Mesendoderm (in vitro differentiated cells): ENCODE data around the gene IL5.

Source experiments
- DNase-seq: peaks from one replicate; pipeline ENCODE4 v3.0.0; 2013
- H2AK5ac ChIP-seq: 2 replicates; pipeline ENCODE4 v1.6.1; 2013; ENCODE audit warnings: low read length, inconsistent platforms
- H2BK120ac ChIP-seq: 2 replicates; pipeline ENCODE4 v1.6.1; 2013; ENCODE audit warnings: low read depth, mild to moderate bottlenecking, low read length, moderate library complexity, mixed read lengths
- H2BK15ac ChIP-seq: replicated peaks from 2 replicates; pipeline ENCODE4 v1.6.1; 2013; ENCODE audit warnings: low read depth, mild to moderate bottlenecking, moderate library complexity
- H2BK5ac ChIP-seq: 2 replicates; pipeline ENCODE4 v1.6.1; 2013; ENCODE audit warnings: low read length, inconsistent platforms
- H3K18ac ChIP-seq: 2 replicates; pipeline ENCODE4 v1.6.1; 2013; ENCODE audit warnings: mild to moderate bottlenecking, low read length, mixed read lengths
- H3K23ac ChIP-seq: one replicate; pipeline ENCODE4 v1.6.1; 2013; ENCODE audit warnings: low read length
- H3K27ac ChIP-seq: 2 replicates; pipeline ENCODE4 v1.5.1; 2013; ENCODE audit warnings: low read depth, mild to moderate bottlenecking, inconsistent platforms, low read length, moderate library complexity
- H3K27me3 ChIP-seq: 2 replicates; pipeline ENCODE4 v1.6.1; 2013; ENCODE audit warnings: low read length, control low read depth, mild to moderate bottlenecking, inconsistent platforms; ENCODE audit not compliant: insufficient read depth, poor library complexity
- H3K36me3 ChIP-seq: 2 replicates; pipeline ENCODE4 v1.6.1; 2013; ENCODE audit warnings: low read length, inconsistent platforms; ENCODE audit not compliant: control insufficient read depth, insufficient read depth
- H3K4ac ChIP-seq: one replicate; pipeline ENCODE4 v1.6.1; 2013; ENCODE audit warnings: low read depth, mild to moderate bottlenecking, low read length, moderate library complexity
- H3K4me1 ChIP-seq: 2 replicates; pipeline ENCODE4 v1.6.1; 2013; ENCODE audit warnings: low read depth, low read length, inconsistent platforms; ENCODE audit not compliant: control insufficient read depth
- H3K4me2 ChIP-seq: 2 replicates; pipeline ENCODE4 v1.6.1; 2013; ENCODE audit warnings: low read length
- H3K4me3 ChIP-seq: 2 replicates; pipeline ENCODE4 v1.5.1; 2013; ENCODE audit warnings: mild to moderate bottlenecking, low read length
- H3K56ac ChIP-seq: one replicate; pipeline ENCODE4 v1.6.1; 2013; ENCODE audit warnings: low read length
- H3K79me1 ChIP-seq: 2 replicates; pipeline ENCODE4 v1.6.1; 2013; ENCODE audit warnings: low read length, inconsistent platforms
- H3K79me2 ChIP-seq: 2 replicates; pipeline ENCODE4 v1.6.1; 2013; ENCODE audit warnings: mild to moderate bottlenecking, low read length; ENCODE audit not compliant: control insufficient read depth, insufficient read depth
- H3K9ac ChIP-seq: 2 replicates; pipeline ENCODE4 v1.6.1; 2013; ENCODE audit warnings: low read length, inconsistent platforms
- H4K5ac ChIP-seq: one replicate; pipeline ENCODE4 v1.6.1; 2013; ENCODE audit warnings: low read length
- H4K8ac ChIP-seq: one replicate; pipeline ENCODE4 v1.6.1; 2013; ENCODE audit warnings: low read depth, mild to moderate bottlenecking, control low read depth, low read length, moderate library complexity
- WGBS: extraction: QIAGEN DNeasy Blood & Tissue Kit; methylation state at CpG from one replicate; pipeline ENCODE4 v1.1.7; 2013; ENCODE audit warnings: low lambda C conversion rate, missing lambda C conversion rate; ENCODE audit not compliant: insufficient coverage; ENCODE audit errors: extremely low coverage; 5-methylcytosine and 5-hydroxymethylcytosine counted together

The IL5 gene

GRCh38 chr5:132547269-132547668 is 3.9 kb upstream of the IL5 start:
- H3K4ac ChIP-seq: no peak overlapping the region
- no peak overlapping the region for H3K4me2 ChIP-seq
- no peaks in the 10 kb centered on the region for H3K36me3 ChIP-seq
- no peaks in the 10 kb centered on the region for H3K79me2 ChIP-seq
- H3K18ac ChIP-seq: no peak overlapping the region
- no peak overlapping the region for H3K9ac ChIP-seq
- no peaks in the 10 kb centered on the region for H3K4me1 ChIP-seq
- WGBS: no CpG with 5 or more reads among the region's 2 CpGs
- H2BK5ac ChIP-seq: no peak overlapping the region
- no peak for DNase-seq
- H4K5ac ChIP-seq: no peak overlapping the region
- no peak overlapping the region for H3K4me3 ChIP-seq
- no peak overlapping the region for H3K56ac ChIP-seq
- H3K27ac ChIP-seq: no peak overlapping the region
- H2BK15ac ChIP-seq: no peak overlapping the region
- H3K27me3 ChIP-seq: no peaks in the 10 kb centered on the region
- H3K23ac ChIP-seq: no peak overlapping the region
- H4K8ac ChIP-seq: no peak overlapping the region
- no peak overlapping the region for H2BK120ac ChIP-seq
- H3K79me1 ChIP-seq: no peaks in the 10 kb centered on the region
- no peak overlapping the region for H2AK5ac ChIP-seq

DNA sequence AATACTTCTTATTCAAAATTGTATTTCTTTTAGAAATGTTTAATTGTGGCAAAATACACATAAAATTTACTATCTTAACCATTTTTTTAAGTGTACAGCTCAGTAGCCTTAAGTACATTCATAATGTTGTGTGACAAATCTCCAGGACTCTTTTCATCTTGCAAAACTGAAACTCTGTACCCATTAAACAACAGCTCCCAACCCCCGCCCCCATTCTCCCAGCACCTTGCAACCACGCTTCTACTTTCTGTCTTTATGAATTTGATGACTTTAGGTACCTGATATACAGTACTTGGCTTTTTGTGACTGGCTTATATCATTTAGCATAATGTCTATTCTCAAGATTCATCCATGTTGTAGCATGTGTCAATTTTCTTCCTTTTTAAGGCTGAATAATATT is 2.8 kb upstream of the IL5 start:
- H3K23ac ChIP-seq: no peak overlapping the region
- H4K8ac ChIP-seq: no peak overlapping the region
- H2BK120ac ChIP-seq: no peak overlapping the region
- no peaks in the 10 kb centered on the region for H3K4me1 ChIP-seq
- H2BK15ac ChIP-seq: no peak overlapping the region
- H3K18ac ChIP-seq: no peak overlapping the region
- no peak overlapping the region for H3K9ac ChIP-seq
- WGBS: no CpG with 5 or more reads among the region's 2 CpGs
- no peaks in the 10 kb centered on the region for H3K79me2 ChIP-seq
- no peak overlapping the region for H2BK5ac ChIP-seq
- H3K4me3 ChIP-seq: no peak overlapping the region
- no peak overlapping the region for H3K4ac ChIP-seq
- no peak for DNase-seq
- no peaks in the 10 kb centered on the region for H3K36me3 ChIP-seq
- no peaks in the 10 kb centered on the region for H3K79me1 ChIP-seq
- H4K5ac ChIP-seq: no peak overlapping the region
- H3K27ac ChIP-seq: no peak overlapping the region
- H3K27me3 ChIP-seq: no peaks in the 10 kb centered on the region
- H3K4me2 ChIP-seq: no peak overlapping the region
- H2AK5ac ChIP-seq: no peak overlapping the region
- no peak overlapping the region for H3K56ac ChIP-seq

DNA sequence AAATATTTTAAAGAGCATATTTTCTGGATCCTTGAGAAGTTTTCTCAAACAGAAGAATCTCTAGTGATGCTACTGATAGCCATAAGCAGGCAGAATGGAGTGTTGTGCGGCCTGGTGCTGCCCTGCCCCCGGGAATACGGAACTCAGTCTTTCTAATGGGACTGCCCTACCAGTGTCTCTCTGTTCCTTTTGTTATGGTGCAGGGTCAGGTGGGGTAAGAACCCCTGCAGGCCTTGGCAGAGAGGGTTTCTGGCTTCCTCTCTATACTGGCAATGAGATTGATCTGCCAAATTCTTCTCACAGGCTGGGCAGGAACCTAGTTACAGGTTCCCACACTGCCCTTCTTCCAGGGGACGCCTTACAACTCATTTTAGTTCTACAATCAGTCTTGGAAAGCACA is 2.6 kb downstream of the IL5 start:
- no CpG with 5 or more reads among the region's 4 CpGs for WGBS
- Histone ChIP-seq H4K8ac (no peak overlapping the region), H3K4me2 (no peak overlapping the region), H3K56ac (no peak overlapping the region), H3K4me1 (no peaks in the 10 kb centered on the region), H3K36me3 (no peaks in the 10 kb centered on the region), H3K23ac (no peak overlapping the region), H3K4ac (no peak overlapping the region), H2BK15ac (no peak overlapping the region), H3K27ac (no peak overlapping the region), H4K5ac (no peak overlapping the region), H3K9ac (no peak overlapping the region), H3K79me2 (no peaks in the 10 kb centered on the region), H2AK5ac (no peak overlapping the region), H2BK120ac (no peak overlapping the region), H3K4me3 (no peak overlapping the region), H2BK5ac (no peak overlapping the region), H3K27me3 (no peaks in the 10 kb centered on the region), H3K79me1 (no peaks in the 10 kb centered on the region), H3K18ac (no peak overlapping the region)
- no peak for DNase-seq

DNA sequence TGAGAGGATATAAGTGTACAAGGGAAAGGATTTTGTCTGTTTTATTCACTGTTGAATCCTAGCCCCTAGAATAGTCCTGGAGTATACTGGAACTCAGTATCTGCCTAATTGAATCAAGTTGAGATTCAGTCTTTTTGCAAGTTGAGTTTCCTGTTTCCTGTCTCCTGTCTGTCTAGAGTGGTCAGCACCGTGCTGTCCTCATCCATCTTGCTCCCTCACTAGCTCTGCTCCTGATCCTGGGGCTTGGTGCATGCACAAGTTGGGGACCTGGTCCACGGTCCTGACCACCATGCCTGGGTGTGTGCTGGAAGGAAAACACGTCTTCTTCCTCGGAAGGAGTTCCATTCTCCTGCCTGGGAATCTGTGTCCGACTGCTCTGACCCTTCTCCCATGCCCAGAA is 3.2 kb downstream of the IL5 start:
- no peaks in the 10 kb centered on the region for H3K36me3 ChIP-seq

GRCh38 chr5:132539716-132540115 is 3.6 kb downstream of the IL5 start:
- H2BK15ac ChIP-seq: no peak overlapping the region
- H3K4me1 ChIP-seq: no peaks in the 10 kb centered on the region
- no peaks in the 10 kb centered on the region for H3K79me2 ChIP-seq
- H3K4ac ChIP-seq: no peak overlapping the region
- no peak overlapping the region for H4K8ac ChIP-seq
- H2BK120ac ChIP-seq: no peak overlapping the region
- no peak for DNase-seq
- no peaks in the 10 kb centered on the region for H3K27me3 ChIP-seq
- H3K56ac ChIP-seq: no peak overlapping the region
- H3K79me1 ChIP-seq: no peaks in the 10 kb centered on the region
- H3K4me2 ChIP-seq: no peak overlapping the region
- 100% methylated on average over 1 of the region's 4 CpGs for WGBS
- H3K23ac ChIP-seq: no peak overlapping the region
- no peak overlapping the region for H3K27ac ChIP-seq
- no peak overlapping the region for H4K5ac ChIP-seq
- H3K4me3 ChIP-seq: no peak overlapping the region
- H3K9ac ChIP-seq: no peak overlapping the region
- no peak overlapping the region for H2BK5ac ChIP-seq
- no peak overlapping the region for H2AK5ac ChIP-seq
- H3K18ac ChIP-seq: no peak overlapping the region
- H3K36me3 ChIP-seq: no peaks in the 10 kb centered on the region

More for the DNA sequence above, 3.2 kb downstream of the IL5 start:
- Histone ChIP-seq H3K18ac (no peak overlapping the region), H3K27me3 (no peaks in the 10 kb centered on the region), H3K4me1 (no peaks in the 10 kb centered on the region), H2BK120ac (no peak overlapping the region), H3K4ac (no peak overlapping the region), H2BK5ac (no peak overlapping the region), H4K8ac (no peak overlapping the region), H3K79me2 (no peaks in the 10 kb centered on the region), H3K79me1 (no peaks in the 10 kb centered on the region), H3K27ac (no peak overlapping the region), H4K5ac (no peak overlapping the region), H2BK15ac (no peak overlapping the region), H3K56ac (no peak overlapping the region), H3K4me3 (no peak overlapping the region), H3K4me2 (no peak overlapping the region), H3K23ac (no peak overlapping the region), H2AK5ac (no peak overlapping the region), H3K9ac (no peak overlapping the region)
- whole genome bisulfite sequencing: no CpG with 5 or more reads among the region's 5 CpGs
- no peak for DNase-seq

DNA sequence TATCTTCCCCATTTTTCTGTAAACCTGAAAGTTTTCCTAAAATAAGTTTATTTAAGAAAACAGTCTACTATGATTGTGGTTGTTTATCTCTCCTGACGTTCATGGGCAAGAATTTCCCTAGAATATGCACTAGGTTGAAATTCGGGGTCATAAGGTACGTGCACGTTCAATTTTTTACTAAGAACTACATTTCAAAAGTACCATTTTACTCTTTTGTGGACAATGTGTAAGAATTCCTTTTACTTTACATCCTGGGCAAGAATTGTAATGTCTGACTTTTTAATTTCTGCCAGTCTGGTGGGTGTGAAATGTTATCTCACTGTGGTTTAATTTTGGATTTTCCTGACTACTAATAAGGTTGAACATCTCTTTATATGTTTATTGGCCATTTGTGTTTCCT is 12.4 kb downstream of the IL5 start:
- no peaks in the 10 kb centered on the region for H3K79me1 ChIP-seq
- no peak overlapping the region for H3K27ac ChIP-seq

More for the DNA sequence above, 12.4 kb downstream of the IL5 start:
- Histone ChIP-seq H3K18ac (no peak overlapping the region), H3K4me2 (no peak overlapping the region), H4K8ac (no peak overlapping the region), H2BK5ac (no peak overlapping the region), H3K23ac (no peak overlapping the region), H2AK5ac (no peak overlapping the region), H3K56ac (no peak overlapping the region), H3K79me2 (no peaks in the 10 kb centered on the region), H3K4me1 (no peaks in the 10 kb centered on the region), H3K27me3 (no peaks in the 10 kb centered on the region), H2BK15ac (no peak overlapping the region), H3K4me3 (no peak overlapping the region), H3K9ac (no peak overlapping the region), H2BK120ac (no peak overlapping the region), H4K5ac (no peak overlapping the region), H3K36me3 (no peaks in the 10 kb centered on the region), H3K4ac (no peak overlapping the region)
- whole genome bisulfite sequencing: no CpG with 5 or more reads among the region's 4 CpGs
- no peak for DNase-seq
